ENCODE data around the gene DLG2. TPM values are rescaled to one million over a fixed set of nuclear protein-coding genes. Genes with fewer than 3 reads are reported as not detected.
"Not testable (repeated sequence)": the region's sequence is repeated elsewhere in the genome, so short reads cannot be mapped to it uniquely, and the experiment has no call there.

DLG2 gene
- total RNA-seq, 2 experiments from 2014 or later, result 2.0 to 2.1 TPM

GRCh38 chr11:85021058-85021457 is 606.1 kb downstream of the DLG2 start:
- intact Hi-C loops (cut with DNase I, micrococcal nuclease), result no loop called here
- no peaks in the 10 kb centered on the region for H3K4me1 ChIP-seq (ENCODE audit: insufficient read depth, low read length)
- ChIA-PET CTCF (no interaction called here), POLR2A (no interaction called here)
- H3K4me3 ChIP-seq (ENCODE audit: low read length), result no peak overlapping the region
- Mint-ChIP-seq H3K27ac (no peak overlapping the region), H3K9me3 (peaks cover 10% of the 10 kb centered on the region), H3K4me3 (no peak overlapping the region), H3K4me1 (ENCODE audit: low read depth) (no peaks in the 10 kb centered on the region), H3K27me3 (no peaks in the 10 kb centered on the region), H3K36me3 (ENCODE audit: low read depth) (no peaks in the 10 kb centered on the region)
- no peaks in the 10 kb centered on the region for H3K27me3 ChIP-seq (ENCODE audit: control insufficient read depth in 1 of 2, insufficient read depth in 2 of 2, low read length in 2 of 2)
- ATAC-seq (ENCODE audit: poor library complexity), result no peak
- DNase-seq, result no peak
- H3K36me3 ChIP-seq (ENCODE audit: insufficient read depth, low read length), result no peaks in the 10 kb centered on the region
- H3K27ac ChIP-seq (ENCODE audit: low read depth in 1 of 2, low read length in 2 of 2), result no peak overlapping the region
- no peak for TF ChIP-seq CTCF (IDR thresholded peaks at IDR 0.05)
- H3K9me3 ChIP-seq (ENCODE audit: control insufficient read depth in 1 of 2, insufficient read depth in 1 of 2, low read length in 2 of 2), result peaks cover 3% of the 10 kb centered on the region in 2 experiments

- Histone ChIP-seq H3K4me3 (ENCODE audit: low read length) (no peak overlapping the region), H3K27me3 (ENCODE audit: control insufficient read depth in 1 of 2, insufficient read depth in 2 of 2, low read length in 2 of 2) (no peaks in the 10 kb centered on the region), H3K36me3 (ENCODE audit: insufficient read depth, low read length) (no peaks in the 10 kb centered on the region), H3K27ac (ENCODE audit: low read depth in 1 of 2, low read length in 2 of 2) (no peak overlapping the region), H3K9me3 (ENCODE audit: control insufficient read depth in 1 of 2, insufficient read depth in 1 of 2, low read length in 2 of 2) (peaks cover 3 to 4% of the 10 kb centered on the region in 2 experiments), H3K4me1 (ENCODE audit: insufficient read depth, low read length) (no peaks in the 10 kb centered on the region)
- CTCF ChIA-PET, result no interaction called here
- DNase-seq (no peak), ATAC-seq (ENCODE audit: poor library complexity) (no peak)
- no peaks in the 10 kb centered on the region for H3K36me3 Mint-ChIP-seq (ENCODE audit: low read depth)
- H3K4me1 Mint-ChIP-seq (ENCODE audit: low read depth), result no peaks in the 10 kb centered on the region
- no peak for TF ChIP-seq CTCF (IDR thresholded peaks at IDR 0.05)
- peaks cover 40% of the 10 kb centered on the region for H3K9me3 Mint-ChIP-seq
- intact Hi-C loops (cut with DNase I, micrococcal nuclease), result no loop called here
- POLR2A ChIA-PET, result no interaction called here
- H3K27me3 Mint-ChIP-seq, result no peaks in the 10 kb centered on the region
- no peak overlapping the region for H3K4me3 Mint-ChIP-seq
- H3K27ac Mint-ChIP-seq, result no peak overlapping the region
Observed at GRCh38 chr11:84993386-84993785, 633.8 kb downstream of the DLG2 start.

DNA sequence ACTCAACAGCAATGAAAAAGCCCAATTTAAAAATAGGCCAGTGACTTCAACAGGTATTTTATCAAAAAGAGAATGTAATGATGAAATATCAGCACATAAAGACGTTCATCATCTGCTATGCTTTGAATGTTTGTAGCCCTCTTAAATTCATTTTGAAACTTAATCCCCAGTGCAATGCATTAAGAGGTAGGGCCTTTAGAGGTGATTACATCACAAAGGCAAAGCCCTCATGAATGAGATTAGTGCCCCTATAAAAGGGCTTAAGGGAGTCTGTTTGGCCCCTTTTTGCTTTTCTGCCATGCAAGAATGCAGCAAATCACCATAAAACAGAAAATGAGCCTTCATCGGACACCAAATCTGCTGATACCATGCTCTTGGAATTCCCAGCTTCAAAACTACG is 637.0 kb downstream of the DLG2 start:
- H3K9me3 Mint-ChIP-seq, result peaks cover 44% of the 10 kb centered on the region
- intact Hi-C loops (cut with DNase I, micrococcal nuclease), result no loop called here
- no peaks in the 10 kb centered on the region for H3K4me1 ChIP-seq (ENCODE audit: insufficient read depth, low read length)
- no peak for TF ChIP-seq CTCF (IDR thresholded peaks at IDR 0.05)
- no peak overlapping the region for H3K27ac ChIP-seq (ENCODE audit: low read depth in 1 of 2, low read length in 2 of 2)
- peaks cover 8% of the 10 kb centered on the region for H3K36me3 Mint-ChIP-seq (ENCODE audit: low read depth)
- ChIA-PET CTCF (no interaction called here), POLR2A (no interaction called here)
- no peaks in the 10 kb centered on the region for H3K4me1 Mint-ChIP-seq (ENCODE audit: low read depth)
- H3K4me3 Mint-ChIP-seq, result no peak overlapping the region
- peaks cover 0 to 8% of the 10 kb centered on the region in 2 experiments for H3K9me3 ChIP-seq (ENCODE audit: control insufficient read depth in 1 of 2, insufficient read depth in 1 of 2, low read length in 2 of 2)
- H3K27ac Mint-ChIP-seq, result no peak overlapping the region
- no peaks in the 10 kb centered on the region for H3K36me3 ChIP-seq (ENCODE audit: insufficient read depth, low read length)
- no peak overlapping the region for H3K4me3 ChIP-seq (ENCODE audit: low read length)
- H3K27me3 ChIP-seq (ENCODE audit: control insufficient read depth in 1 of 2, insufficient read depth in 2 of 2, low read length in 2 of 2), result no peaks in the 10 kb centered on the region
- no peak for ATAC-seq (ENCODE audit: poor library complexity)
- no peaks in the 10 kb centered on the region for H3K27me3 Mint-ChIP-seq
- DNase-seq, result no peak

GRCh38 chr11:84987686-84988187 is 639.4 kb downstream of the DLG2 start:
- H3K4me3 Mint-ChIP-seq; POLR2A ChIA-PET; H3K27ac Mint-ChIP-seq; H3K4me1 Mint-ChIP-seq (ENCODE audit: low read depth); H3K36me3 ChIP-seq (ENCODE audit: insufficient read depth, low read length); H3K4me1 ChIP-seq (ENCODE audit: insufficient read depth, low read length); H3K9me3 ChIP-seq (ENCODE audit: control insufficient read depth in 1 of 2, insufficient read depth in 1 of 2, low read length in 2 of 2); intact Hi-C loops (cut with DNase I, micrococcal nuclease); CTCF ChIA-PET; H3K27me3 ChIP-seq (ENCODE audit: control insufficient read depth in 1 of 2, insufficient read depth in 2 of 2, low read length in 2 of 2); H3K4me3 ChIP-seq (ENCODE audit: low read length); H3K27me3 Mint-ChIP-seq; ATAC-seq (ENCODE audit: poor library complexity); H3K27ac ChIP-seq (ENCODE audit: low read depth in 1 of 2, low read length in 2 of 2); DNase-seq: not testable (repeated sequence)
- Mint-ChIP-seq H3K9me3 (peaks cover 42% of the 10 kb centered on the region), H3K36me3 (ENCODE audit: low read depth) (peaks cover 14% of the 10 kb centered on the region)
